Measurements from ENCODE around the gene GPHN.

The GPHN gene

DNA sequence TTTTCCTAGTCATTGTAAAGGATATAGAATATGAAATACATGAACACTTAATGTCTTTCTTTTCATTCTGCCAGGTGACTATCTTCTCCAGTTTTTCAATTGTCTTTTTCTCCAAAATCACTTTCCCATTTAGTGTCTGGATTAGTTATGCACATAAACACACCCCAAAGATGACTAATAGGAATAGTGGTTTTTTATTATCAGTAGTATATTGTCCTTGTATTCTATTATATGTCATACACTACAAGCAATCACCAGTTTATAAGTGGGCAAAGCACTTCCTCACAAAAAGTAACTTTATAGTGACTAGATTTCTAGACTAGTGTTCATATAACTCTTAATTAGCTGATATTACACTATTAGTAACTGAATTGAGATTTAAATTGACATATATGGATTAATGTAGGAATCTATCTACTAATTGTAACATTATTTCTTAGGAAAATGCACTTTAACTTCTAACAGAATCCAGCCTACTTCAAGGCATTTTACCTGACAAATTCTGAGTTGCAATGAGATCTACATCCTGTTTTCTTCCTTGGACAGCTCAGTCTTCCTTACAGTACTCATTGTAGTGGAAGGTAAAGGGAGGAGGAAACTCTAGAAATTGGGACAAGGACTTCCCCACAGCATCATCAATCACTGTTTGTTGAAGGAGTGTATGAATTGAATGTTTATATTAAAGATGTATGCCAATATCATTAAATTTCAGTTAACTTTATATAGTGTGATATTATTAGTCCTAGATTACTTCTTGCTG is 495.2 kb downstream of the GPHN start:
- H3K4me3 ChIP-seq (ENCODE audit: low read depth, low read length), result no peak overlapping the region
- no peak for DNase-seq (ENCODE audit: low read depth)
- no peak for TF ChIP-seq CTCF (IDR thresholded peaks at IDR 0.05; ENCODE audit: low read depth, low read length, missing control alignments)

GRCh38 chr14:67004521-67004920 is 496.6 kb downstream of the GPHN start:
- no peak overlapping the region for H3K4me3 ChIP-seq (ENCODE audit: low read depth, low read length)
- DNase-seq (ENCODE audit: low read depth), result no peak
- no peak for TF ChIP-seq CTCF (IDR thresholded peaks at IDR 0.05; ENCODE audit: low read depth, low read length, missing control alignments)

GRCh38 chr14:67010602-67011001 is 502.7 kb downstream of the GPHN start:
- H3K4me3 ChIP-seq (ENCODE audit: low read depth, low read length), result no peak overlapping the region
- no peak for DNase-seq (ENCODE audit: low read depth)
- TF ChIP-seq CTCF (IDR thresholded peaks at IDR 0.05; ENCODE audit: low read depth, low read length, missing control alignments), result no peak

GRCh38 chr14:67016856-67017255 is 508.9 kb downstream of the GPHN start:
- TF ChIP-seq CTCF (IDR thresholded peaks at IDR 0.05; ENCODE audit: low read depth, low read length, missing control alignments), result no peak
- H3K4me3 ChIP-seq (ENCODE audit: low read depth, low read length), result no peak overlapping the region
- no peak for DNase-seq (ENCODE audit: low read depth)

DNA sequence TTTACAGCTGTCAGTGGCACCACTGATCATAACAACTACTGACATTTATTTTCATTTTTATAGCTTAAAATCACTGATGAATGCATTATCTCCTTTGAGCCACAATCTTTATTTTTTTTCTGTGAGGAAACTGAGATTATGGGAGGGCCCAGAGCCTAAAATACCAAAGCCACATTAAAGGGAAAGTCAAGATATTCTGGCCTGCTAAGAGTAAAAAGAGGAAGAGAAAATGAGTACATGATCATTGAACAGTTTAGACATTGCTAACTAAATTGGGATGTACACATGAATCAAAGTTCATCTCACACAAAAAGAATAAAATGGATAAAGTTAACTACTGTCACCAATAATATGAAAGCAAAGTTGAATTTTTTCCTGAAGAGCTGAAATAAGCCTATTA is 510.8 kb downstream of the GPHN start:
- no peak for DNase-seq (ENCODE audit: low read depth)
- H3K4me3 ChIP-seq (ENCODE audit: low read depth, low read length), result no peak overlapping the region
- TF ChIP-seq CTCF (IDR thresholded peaks at IDR 0.05; ENCODE audit: low read depth, low read length, missing control alignments), result no peak

- TF ChIP-seq CTCF (IDR thresholded peaks at IDR 0.05; ENCODE audit: low read depth, low read length, missing control alignments), result no peak
- H3K4me3 ChIP-seq (ENCODE audit: low read depth, low read length), result no peak overlapping the region
- no peak for DNase-seq (ENCODE audit: low read depth)
Measured at GRCh38 chr14:67019796-67020195, 511.8 kb downstream of the GPHN start.

Measured in GM12864 (cell line).